HS-5 (cell line): ENCODE results near the gene HPSE2.

Experiments used
- DNase-seq: peaks from one replicate; pipeline ENCODE4 v3.0.0-alpha.2; 2012; ENCODE audit warnings: low read depth

The HPSE2 gene

GRCh38 chr10:98410759-98411158, 824.9 kb downstream of the HPSE2 start:
- no peak for DNase-seq

DNA sequence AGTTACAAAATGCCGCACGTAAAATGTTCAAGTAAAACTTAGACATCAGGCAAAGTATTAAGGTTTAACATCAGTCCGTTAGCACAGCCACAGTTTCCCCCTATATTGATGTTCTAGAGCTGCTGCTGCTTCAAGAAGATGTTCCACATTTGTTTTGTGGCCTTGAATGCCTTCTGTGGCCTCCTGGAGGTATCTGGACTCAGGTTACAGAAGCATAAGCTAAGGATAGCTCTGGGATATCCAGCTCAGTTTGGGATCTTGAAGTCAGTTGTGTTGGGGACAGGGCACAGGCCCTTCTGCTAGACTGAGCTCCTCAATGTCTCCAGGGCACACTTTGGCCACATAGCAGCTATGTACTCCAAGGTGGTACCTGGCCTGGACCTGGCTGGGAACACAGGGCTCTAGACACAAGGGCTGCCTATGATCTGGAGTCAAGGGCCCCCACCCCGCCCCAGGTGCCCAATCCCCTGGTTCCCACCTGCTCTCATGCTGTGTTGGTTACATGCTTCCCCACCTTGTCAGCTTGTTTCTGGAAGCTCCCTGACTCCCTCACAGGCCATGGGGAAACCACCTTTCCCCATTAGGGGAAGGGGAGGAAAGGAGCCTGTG, 825.4 kb downstream of the HPSE2 start:
- DNase-seq: no peak

GRCh38 chr10:98408799-98409198, 826.9 kb downstream of the HPSE2 start:
- no peak for DNase-seq

DNA sequence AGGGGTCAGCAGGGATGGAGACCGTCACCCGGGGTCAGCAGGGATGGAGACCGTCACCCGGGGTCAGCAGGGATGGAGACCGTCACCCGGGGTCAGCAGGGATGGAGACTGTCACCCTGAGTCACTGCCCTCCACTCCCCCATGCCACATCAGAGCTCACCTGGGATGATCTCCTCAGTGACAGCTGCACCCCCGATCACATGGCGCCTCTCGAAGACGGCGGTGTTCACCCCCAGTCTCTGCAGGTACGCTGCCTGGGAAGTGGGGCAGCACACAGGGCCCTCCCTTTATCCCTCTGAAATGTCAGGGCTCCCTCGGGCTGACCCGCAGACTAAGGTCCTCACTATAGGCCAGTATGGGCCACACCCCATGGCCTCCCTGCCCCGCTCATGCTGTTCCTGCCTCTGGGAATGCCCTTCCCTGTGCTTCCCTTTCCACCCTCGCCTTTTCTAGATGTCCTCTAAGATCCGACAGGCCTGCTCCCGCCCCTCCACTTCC, 827.9 kb downstream of the HPSE2 start:
- no peak for DNase-seq
